Eye (tissue), 1 donor: ENCODE results near the gene ZNF138.

Experiments
- DNase-seq: peaks from one replicate; pipeline ENCODE4 v3.0.0-alpha.2; 2015

ZNF138 gene

DNA sequence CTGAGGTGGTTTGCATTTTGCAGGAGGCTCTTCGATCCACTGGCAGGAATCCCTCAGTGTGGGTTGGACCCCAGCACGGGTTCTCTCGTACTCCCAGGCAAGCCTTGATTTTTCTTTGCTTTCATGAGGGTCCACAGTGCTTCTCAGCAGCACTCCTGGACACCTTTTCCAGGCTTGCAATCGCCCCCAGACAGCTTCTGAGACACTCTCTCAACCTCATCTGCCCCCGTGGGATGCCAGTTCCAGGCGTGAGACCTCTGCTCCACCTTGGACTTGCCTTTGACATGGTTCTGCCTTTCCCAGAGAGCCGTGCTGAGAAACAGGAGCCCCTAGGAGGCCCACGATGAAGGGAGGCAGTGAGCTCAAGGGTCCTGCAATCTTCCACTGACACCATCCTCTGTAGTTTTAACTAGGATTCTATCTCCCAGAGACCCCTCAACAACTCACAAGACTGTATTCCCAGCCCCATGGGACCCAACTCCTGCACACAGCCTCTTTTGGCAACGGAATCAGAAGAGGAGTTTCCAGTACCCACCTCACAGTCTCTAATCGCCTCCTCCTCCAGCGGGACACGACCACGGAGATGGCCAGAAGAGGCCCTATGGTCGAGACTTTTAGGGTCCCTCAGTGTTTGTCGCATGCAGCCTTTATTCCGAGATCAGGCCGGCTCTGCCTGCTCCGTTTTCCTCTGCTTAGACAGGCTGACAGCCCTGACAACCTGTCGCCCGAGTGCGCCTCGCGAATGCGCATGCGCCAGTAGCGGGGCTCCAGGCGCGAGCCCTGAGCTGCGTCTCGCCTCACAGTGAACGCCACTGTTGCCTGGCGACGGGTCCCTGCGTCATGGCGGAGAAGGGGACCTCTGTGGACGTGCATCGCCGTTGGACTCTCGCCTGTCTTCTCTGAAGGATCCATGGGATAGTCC is 82.8 kb downstream of the ZNF138 start:
- DNase-seq: peak; percentile 89

DNA sequence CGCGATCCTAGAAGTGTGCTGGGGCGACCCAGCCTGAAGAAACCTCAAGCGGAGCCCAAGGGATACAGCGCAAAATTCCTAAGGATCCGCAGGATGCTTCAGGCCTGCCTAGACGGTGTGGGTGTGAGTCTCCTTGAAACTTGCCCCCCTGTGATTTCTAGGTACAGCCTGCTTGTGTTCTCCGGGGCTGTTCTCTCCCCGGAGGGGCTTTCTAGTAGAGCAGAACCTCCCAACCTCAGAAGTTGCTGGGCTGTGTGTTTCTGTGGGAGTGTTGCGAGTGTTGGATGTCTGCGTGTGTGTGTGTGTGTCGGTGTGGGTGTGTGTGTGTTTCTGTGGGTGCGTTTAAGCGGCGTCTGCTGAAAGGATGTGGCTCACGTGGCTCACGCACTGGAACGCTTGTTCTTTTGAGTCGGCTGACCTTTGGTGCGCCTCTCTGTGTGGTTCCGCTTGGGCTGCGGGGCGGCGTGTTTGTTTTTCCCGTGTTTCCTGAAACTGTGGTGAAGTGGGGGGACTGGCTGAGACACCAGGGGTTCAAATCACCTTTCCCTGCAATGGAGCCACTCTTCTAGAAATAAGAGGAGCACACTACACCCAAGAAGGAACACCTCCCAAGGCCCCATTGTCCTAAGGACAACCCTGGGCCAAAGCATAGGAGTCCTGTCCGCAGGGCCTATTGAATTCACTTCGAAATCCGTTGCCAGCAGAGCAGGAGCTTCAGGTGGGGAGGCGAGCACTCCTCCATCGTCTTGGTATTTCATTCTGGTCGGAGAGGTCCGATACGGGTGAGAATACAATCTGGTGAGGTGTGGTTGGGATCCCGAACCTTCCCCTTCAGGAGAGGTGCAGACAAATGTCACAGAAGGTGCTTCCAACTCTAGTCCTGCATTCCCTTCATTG is 83.7 kb downstream of the ZNF138 start:
- no peak for DNase-seq

DNA sequence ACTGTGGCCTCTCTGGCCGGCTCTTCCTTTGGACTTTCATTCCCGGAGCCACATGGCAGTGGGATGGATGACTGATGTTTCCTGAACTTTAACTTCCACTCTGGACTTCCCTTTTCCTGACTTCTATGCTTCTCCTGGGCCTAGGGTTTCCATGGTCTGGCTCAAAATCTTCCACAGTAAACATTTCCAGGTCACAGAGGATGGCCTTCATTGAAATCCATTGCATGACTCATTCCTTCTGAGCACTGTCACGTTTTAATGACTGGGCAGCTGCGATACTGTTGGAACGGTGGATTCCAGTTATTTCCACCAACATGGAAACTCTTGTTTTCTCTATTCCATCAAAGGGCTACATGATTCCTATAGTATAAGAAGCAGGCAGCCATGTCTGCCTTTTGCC is 84.5 kb downstream of the ZNF138 start:
- DNase-seq: no peak

DNA sequence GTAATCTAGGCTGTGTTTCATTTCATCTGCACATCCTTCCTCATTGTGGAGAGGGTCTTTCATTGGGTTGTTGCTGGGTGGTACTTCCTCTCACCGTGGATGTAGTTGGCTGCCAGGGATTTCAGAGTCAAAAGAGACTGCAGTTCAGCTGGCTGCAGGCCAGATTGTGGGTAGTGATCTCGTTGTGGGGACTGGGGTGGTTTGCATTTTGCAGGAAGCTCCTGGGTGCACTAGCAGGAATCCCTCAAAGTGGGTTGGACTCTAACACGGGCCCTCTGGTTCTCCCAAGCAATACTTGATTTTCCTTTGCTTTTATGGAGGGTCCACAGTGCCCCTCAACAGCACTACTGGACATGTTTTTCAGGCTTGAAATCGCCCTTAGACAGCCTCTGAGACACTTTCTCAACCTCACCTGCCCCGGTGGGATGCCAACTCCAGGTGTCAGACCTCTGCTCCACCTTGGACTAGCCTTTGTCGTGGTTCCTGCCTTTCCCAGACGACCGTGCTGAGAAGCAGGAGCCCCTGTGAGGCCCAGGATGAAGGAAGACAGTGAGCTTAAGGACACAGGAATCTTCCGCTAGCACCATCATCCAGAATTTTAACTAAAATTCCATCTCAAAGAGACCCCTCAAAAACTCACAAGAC is 85.0 kb downstream of the ZNF138 start:
- DNase-seq: no peak

GRCh38 chr7:64879800-64880199 is 85.6 kb downstream of the ZNF138 start:
- DNase-seq: no peak

- DNase-seq: no peak
Observed at GRCh38 chr7:64880322-64881297, 86.4 kb downstream of the ZNF138 start.

GRCh38 chr7:64881461-64882287 is 87.4 kb downstream of the ZNF138 start:
- DNase-seq: no peak

DNA sequence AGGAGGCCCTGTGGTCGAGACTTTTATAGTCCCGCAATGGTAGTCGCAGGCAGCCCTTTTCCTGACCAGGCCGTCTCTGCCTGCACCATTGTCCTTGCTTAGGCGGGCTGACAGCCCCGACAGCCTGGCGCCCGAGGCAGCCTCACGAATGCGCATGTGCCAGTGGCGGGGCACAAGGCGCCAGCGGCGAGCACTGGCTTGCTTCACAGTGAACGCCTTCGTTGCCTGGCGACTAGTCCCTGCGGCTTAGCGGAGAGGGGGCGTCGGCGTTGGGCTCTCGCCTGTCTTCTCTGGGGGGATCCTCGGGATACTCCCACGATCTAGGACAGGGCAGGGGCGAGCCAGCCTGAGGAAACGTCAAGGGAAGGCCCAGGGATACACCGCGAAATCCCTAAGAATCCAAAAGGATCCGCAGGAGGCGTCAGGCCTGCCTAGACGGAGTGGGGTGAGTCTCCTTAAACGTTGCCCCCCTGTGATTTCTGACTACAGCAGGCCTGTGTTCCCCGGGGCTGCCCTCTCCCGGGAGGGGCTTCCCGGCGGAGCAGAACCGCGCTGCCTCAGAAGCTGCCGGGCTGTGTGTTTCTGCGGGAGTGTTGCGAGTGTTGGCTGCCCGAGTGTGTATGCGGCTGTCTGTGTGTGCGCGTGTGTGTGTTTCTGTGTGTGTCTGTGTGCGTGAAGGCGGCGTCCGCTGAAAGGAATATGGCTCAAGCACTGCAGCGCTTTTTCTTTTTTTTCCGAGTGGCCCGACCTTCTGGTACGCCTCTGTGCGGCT is 88.3 kb downstream of the ZNF138 start:
- peak; percentile 61 for DNase-seq
